Measurements from ENCODE around the gene UAP1L1. TPM values are rescaled to one million over a fixed set of nuclear protein-coding genes. Genes with fewer than 3 reads are reported as not detected.

Gene UAP1L1
- total RNA-seq, 1 donor from 2014 or later: 2.1 TPM

- no peak for TF ChIP-seq CTCF (conservative IDR thresholded peaks at IDR 0.05; ENCODE audit: low read depth, low read length)
- no peak overlapping the region for H3K4me3 ChIP-seq (ENCODE audit: low read depth, low read length)
- DNase-seq (ENCODE audit: low read depth): no peak
These were observed 33.0 kb downstream of the UAP1L1 start for GRCh38 chr9:137110147-137110910.

GRCh38 chr9:137110911-137111787 is 33.8 kb downstream of the UAP1L1 start:
- no peak for TF ChIP-seq CTCF (conservative IDR thresholded peaks at IDR 0.05; ENCODE audit: low read depth, low read length)
- H3K4me3 ChIP-seq (ENCODE audit: low read depth, low read length): no peak overlapping the region
- DNase-seq (ENCODE audit: low read depth): no peak

GRCh38 chr9:137111788-137112563 is 34.7 kb downstream of the UAP1L1 start:
- no peak for DNase-seq (ENCODE audit: low read depth)
- no peak overlapping the region for H3K4me3 ChIP-seq (ENCODE audit: low read depth, low read length)
- TF ChIP-seq CTCF (conservative IDR thresholded peaks at IDR 0.05; ENCODE audit: low read depth, low read length): no peak

- no peak for DNase-seq (ENCODE audit: low read depth)
- H3K4me3 ChIP-seq (ENCODE audit: low read depth, low read length): no peak overlapping the region
- no peak for TF ChIP-seq CTCF (conservative IDR thresholded peaks at IDR 0.05; ENCODE audit: low read depth, low read length)
These were observed 35.5 kb downstream of the UAP1L1 start for GRCh38 chr9:137112564-137113384.

GRCh38 chr9:137113385-137114159 is 36.3 kb downstream of the UAP1L1 start:
- DNase-seq (ENCODE audit: low read depth): no peak
- H3K4me3 ChIP-seq (ENCODE audit: low read depth, low read length): no peak overlapping the region
- no peak for TF ChIP-seq CTCF (conservative IDR thresholded peaks at IDR 0.05; ENCODE audit: low read depth, low read length)
